ENCODE results near the gene LSM6.

Gene LSM6

DNA sequence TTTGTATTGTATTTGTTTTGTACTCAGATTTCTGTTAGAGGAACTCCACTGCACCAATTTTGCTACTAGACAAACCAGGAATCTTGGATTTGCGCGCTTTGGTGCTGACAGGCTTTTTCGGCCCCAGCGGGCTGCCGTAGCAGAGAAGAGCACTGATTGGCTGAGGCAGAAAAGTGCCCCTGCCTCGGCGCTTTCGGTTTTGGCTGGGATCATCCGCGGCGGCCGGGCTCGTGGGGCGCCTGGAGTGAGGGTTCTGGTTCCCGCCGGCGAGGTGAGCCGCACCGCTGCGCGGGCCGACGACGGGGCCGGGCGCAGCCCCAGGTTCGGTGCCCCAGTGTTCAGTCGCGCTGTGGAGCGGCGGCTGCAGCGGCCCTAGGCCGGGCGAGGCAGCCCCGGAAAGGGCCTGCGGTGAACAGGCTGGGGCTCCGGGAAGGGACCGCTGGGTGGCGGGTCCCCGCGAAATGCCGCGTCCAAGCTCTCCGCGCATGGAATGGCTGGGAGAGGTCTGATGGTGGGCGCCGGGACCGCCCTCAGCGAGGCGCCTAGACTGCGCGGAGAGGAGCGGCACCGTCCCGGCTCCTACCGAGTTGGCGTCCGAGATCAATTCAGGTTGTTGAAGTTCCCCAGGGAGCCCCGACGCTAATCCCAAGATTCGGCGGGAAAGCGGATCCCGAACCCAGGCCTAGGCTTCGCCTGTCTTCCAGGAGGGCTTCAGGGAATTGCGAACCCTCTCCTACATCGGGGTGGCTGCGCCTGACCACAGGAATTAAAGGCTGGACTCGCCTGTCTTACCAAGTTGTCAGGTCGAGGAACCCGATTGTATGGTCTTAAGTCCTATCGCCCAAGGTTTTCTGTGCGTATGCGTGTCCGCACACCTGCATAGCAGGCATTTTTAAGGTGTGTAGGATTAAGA, at the start of gene LSM6:
TSS of gene LSM6 (plus strand) at position 178 of the 913 bp plus-strand sequence. CDS start 7,204 bp downstream, outside the sequence.
- DNase-seq (ENCODE audit: low read depth, low spot score): peak; percentile 62

DNA sequence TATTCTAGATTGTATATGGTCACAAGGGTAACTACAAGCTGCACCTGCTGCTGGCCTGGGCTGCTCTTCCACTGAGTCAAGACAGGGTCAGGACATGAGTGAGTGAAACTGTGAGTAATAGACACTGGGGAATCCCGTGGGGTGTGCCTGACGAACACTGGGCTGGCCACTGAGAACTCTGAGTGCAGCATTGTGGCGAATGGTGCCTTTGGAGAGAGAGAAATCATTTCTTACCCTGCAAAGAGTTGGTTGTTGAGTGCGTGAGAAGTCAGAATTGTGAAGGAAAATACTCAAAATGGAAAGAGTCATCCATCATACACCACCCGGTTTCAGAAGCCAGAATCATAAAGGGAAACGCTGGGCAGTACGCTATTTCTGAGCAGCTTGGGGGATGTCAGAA, 43.1 kb upstream of the LSM6 start:
- DNase-seq (ENCODE audit: low read depth, low spot score): no peak

DNA sequence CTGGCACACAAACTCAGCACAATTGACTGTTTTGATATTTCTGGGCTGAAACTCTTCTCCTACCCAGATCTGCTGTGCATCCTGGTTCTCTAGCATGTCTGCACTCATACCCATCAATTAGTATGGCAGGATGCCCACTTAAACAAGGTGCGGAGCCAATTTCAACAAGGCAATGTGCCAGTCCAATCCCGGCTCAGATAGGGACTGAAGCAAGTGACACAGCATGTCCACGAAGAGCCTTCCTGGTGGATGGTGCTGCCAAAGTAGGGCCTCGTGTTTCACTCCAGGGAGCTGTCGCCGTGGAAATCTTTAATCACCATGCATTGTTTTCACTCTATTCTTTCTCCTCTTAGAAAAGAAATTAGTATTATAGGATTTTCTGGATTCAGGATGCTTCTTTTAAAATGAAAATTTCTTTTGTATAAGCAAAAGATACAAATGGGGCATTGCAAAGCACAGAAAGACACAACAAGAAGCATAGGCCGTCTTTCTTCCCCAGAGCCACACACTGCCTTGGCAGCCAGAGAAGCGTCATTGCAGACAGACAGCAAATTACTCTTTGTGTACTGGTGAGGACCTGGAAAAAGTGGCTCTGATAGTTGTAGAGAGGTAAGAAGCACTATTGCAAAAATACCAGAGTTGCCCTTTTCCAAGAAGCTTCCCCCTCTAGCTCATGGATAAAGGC, 40.6 kb upstream of the LSM6 start:
- DNase-seq (ENCODE audit: low read depth, low spot score): no peak

DNA sequence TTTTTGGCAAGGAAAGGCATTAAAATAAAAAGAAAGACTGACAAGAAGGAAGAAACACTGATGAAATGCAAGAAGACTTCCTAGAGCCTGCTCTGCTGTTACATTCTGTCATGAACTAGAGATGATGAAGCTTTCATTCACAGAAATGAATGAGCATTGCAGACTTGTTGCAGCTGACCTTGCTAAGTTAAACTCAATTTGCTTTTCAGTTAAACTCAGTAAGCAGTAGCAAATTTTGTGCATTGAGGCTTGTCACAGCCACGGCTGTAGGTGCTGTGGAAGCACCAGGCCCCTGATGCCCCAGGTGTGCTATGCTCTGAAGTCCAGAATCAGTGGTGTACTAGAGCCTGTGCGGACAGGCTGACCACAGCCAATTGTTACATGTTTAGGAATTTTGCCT, 39.6 kb upstream of the LSM6 start:
- no peak for DNase-seq (ENCODE audit: low read depth, low spot score)

DNA sequence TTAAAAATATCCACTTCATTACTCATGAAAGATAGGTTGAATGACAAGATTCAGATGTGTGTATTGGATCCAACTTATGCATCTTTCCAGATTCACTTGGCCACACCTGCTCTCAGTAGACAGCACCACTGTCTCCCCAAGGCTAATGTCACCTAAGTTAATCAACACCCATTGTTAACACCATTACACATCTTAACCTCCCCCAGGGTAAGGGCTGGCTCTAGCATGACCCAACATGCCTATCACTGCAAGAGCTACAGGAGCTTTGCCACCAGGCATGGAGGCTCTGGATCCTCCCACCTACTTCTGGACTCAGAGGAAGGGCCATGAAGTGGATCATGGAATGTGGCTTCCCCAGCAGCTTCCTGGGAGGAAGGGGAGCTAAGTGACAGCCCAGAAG, 32.8 kb upstream of the LSM6 start:
- DNase-seq (ENCODE audit: low read depth, low spot score): no peak

DNA sequence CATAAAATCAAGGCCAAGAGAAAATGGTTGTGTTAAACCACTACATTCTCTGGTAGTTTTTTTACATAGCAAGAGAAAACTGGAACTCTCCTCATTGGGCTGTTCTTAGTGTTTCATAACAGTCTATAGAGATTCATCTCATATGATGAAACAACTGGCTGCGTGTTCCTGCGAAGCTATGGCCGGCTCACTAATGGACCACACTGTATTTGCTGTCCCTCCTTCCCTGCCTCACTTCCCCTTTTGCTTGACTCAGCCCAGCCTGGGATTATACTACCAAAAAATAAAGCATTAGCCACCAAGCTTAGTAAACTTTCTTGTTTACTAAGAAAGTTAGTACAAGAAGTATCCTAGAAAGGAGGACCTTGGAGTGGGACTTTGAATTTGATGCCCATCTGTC, 31.6 kb upstream of the LSM6 start:
- DNase-seq (ENCODE audit: low read depth, low spot score): no peak

DNA sequence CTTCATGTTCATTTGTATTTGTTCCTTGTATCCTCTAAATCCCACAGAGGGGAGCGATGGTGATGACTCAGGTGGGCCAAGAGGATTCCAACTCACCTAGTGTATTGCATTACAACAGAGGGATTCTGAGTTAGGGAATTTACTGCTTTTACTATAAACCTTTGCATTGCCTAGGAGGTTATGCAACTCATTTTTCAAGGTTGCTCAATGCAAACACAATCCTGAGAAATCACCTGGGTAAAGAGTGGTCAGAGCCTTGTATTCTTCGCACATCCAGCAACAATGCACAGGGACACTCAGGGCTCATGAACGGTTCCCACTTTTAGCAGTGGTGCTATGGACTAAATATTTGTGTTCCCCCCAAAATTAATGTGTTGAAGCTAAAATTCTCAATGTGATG, 28.6 kb upstream of the LSM6 start:
- DNase-seq (ENCODE audit: low read depth, low spot score): no peak

DNA sequence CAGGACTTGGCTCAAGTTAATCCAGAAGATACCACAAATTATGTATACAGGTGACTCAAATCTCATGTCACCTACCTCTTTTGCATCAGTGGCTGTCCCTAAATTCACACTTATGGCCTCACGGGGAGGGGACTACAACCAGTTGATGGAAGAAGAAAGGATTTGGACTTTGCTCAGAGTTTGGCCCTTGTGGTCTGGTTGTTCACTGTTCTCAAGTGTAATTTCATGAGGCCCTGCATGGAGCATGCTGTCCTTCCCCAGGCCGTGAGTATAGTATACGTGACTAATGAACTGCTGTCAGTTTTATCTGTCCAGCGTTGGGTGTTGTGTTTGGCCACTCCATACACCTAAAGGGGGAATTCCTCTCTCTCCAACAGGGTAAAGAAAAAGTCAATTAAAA, 27.5 kb upstream of the LSM6 start:
- no peak for DNase-seq (ENCODE audit: low read depth, low spot score)

DNA sequence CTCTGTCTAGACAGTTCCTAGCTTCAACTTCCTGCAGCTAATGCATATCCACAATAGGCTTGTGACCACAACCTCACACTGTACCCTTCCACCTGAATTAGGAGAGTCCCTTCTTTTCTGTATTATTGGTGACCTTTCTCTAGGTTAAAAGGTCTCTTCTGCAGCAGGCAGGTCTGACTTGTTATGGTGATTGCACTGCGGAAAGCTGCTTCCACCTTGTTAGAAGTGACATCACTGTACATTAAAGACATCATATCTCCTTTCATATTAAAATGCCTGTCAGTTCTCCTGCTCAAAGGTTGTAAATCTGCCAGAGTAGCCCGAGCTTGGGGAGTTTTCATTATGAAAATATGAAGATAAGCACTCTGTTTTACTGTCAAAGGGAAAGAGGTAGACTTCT, 21.5 kb upstream of the LSM6 start:
- no peak for DNase-seq (ENCODE audit: low read depth, low spot score)

DNA sequence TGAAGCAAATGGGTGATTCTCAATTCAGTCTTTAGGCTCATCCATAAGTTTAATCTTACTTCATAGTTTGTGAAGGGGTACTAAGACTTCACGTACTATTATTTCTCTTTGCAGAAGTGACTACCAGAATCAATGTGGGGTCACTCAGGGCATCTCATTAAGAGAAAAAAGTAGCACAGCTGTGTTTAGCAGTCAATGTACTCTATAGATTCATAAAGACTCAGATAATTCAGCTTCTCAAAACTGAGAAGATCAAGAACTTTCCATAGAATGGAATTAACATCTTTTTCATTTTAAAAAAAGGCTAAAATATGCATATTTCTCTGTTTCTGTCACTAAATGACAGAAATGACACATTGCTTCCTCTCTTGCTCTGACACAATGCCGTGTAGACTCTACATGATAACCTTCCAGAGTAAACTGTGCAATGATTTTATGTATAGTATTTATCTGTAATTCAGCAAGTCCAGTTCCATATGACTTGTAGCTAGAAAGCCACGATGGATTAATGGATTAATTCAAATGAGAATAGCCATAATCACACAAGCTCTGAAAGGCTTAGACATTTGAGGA, 20.3 kb upstream of the LSM6 start:
- DNase-seq (ENCODE audit: low read depth, low spot score): no peak

DNA sequence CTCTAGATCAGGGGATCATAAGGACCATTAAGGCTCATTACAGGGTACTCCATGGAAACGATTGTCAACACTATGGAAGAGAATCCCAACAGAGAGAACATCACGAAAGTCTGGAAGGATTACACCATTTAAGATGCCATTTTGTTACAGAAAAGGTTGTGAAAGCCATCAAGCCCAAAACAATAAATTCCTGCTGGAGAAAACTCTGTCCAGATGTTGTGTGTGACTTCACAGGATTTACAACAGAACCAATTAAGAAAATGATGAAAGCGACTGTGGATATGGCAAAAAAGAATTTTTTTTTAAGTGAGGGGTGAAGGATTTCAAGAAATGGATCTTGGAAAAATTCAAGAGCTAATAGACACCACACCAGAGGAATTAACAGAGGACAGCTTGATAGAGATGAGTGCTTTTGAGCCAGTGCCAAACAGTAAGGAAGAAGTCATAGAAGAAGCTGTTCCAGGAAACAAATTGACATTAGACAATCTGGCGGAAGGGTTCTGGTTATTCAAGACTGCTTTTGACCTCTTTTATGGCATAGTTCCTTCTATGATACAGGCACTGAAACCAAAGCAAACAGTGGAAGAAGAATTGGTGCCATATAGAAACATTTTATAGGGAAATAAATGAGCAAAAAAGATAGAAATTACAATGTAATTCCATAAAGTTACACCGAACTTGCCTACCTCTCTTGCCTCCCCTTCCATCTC, 17.3 kb upstream of the LSM6 start:
- DNase-seq (ENCODE audit: low read depth, low spot score): no peak

DNA sequence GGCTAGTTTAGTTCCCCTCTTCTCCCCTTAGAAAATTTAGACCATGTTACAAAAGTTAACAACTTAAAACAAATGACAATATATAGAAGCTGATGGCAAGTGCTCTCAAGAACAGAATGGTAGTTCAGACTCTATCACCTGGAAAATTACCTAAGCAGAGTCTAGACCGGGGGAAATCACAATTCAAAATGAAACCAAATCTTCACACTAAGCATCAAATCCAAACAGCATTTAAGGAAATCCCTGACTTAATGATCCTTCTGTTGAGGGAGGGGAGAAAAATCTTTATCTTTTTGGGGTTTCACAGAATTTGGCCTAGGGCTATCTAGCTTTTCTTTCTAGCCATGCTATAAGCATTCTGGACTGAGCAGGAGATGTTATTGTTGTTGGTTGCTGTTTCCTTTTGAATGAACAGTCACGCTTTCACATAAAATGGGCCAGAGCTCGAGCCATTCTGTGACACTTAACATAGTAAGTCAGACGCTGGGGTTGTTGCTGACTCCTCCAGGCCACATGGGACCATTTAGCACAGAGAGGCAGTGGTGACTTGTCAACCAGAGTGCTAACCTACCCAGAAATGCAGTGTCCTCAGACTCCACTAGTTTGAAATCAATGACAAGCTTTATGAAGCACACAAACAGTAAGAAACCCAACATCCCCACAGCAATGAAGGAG, 16.0 kb upstream of the LSM6 start:
- no peak for DNase-seq (ENCODE audit: low read depth, low spot score)

DNA sequence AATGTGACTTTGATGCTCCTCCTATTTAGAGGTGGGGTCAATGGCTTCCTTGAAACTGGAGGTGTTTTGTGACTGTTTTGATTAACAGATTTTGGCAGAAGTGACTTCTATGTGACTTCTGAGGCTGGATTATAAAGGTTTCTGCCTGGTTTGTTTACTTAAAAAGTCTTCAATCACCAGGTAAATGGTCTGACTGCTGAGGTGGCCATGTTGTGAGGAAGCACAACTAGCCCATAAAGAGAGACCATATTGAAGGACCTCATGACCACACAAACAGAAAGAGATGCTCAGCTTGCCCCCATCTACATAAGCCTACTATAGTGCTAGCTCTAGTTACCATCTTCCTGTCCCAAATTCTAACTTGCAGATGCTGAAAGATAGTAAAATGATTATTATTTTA, 14.3 kb upstream of the LSM6 start:
- DNase-seq (ENCODE audit: low read depth, low spot score): no peak

DNA sequence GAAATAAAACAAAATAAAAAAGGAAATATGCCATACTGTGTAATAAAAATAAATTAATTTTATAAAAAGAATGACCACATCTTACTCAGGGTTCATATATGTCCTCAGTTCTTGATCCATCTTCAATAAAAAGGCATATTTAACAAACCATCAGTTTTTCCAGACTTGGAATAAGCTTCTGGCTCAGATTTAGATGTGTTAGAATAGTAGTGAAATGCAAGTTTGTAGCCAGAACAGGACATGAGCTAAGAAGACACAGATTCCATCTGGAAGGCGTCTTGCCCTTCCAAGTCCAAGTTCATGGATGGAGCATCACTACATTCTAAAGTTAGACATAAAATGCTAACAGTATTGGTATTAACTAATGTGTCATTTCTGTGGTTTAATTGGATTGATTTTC, 10.3 kb upstream of the LSM6 start:
- DNase-seq (ENCODE audit: low read depth, low spot score): no peak

DNA sequence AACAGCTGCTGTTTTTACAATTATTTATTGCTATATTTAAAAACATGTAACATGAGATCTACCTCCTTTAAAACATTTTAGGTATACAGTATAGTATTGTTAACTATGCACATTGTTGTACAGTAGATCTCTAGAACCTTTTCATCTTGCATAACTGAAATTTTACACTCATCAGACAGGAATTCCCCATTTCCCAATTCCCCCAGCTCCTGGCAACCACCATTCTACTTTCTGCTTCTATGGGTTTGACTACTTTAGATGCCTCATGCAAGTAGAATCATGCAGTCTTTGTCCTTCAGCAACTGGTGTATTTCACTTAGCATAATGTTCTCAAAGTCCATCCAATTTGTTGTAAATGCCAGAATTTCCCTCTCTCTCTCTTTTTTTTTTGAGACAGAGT, 9.7 kb upstream of the LSM6 start:
- no peak for DNase-seq (ENCODE audit: low read depth, low spot score)

DNA sequence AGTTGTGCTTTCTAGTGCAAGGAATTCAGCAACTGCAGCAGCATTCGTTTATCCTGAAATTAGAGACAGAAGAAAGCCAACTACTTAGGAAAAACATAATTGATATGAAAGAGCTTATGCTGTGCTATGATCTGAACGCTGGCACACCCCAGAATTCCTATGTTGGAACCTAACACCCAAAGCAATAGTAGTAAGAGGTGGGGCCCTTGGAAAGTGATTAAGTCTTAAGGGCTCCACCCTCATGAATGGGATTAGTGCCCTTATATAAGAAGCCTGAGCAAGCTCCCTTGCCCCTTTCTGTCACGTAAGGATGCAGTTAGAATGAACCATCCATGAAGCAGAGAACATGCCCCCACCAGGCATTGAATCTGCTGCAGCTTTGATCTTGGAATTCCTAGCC, 5.4 kb upstream of the LSM6 start:
- DNase-seq (ENCODE audit: low read depth, low spot score): no peak

DNA sequence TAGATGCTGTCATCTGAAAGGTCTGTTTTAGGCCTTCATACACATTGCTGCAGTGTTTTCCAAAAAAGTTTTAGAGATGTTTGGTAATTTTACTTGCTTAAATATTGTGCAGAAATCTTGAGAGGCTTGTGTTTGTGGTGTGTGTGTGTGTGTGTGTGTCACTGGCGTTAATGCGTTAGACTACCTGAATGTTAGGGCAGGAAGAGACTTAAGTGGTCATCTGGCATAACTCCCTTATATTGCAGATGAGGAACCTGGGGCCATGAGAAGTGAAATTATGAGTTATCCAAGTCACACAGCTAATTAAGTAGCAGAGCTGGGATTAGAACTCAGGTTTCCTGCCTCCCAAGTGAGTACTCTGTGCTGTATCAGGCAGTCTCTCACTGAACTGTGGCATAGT, 1.4 kb downstream of the LSM6 start:
- no peak for DNase-seq (ENCODE audit: low read depth, low spot score)

DNA sequence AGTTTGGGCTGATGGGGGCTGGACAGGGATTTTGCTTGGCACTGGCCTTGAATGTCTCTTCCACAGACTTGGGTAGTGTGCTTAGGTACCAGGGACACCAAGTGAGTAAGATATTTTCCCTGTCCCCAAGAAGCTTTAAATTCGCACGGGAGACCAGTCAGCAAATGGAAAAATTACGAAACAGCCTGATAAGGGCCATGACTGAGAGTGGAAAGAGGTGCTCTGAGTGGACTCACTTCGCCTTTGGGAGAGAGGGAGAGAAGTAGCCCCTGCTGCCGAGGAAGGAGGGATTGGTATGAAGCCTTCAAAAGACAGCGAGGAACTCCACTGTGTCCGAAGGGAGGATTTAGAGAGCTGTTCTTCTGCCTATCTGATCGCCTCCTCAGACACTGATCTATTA, 2.6 kb downstream of the LSM6 start:
- no peak for DNase-seq (ENCODE audit: low read depth, low spot score)

DNA sequence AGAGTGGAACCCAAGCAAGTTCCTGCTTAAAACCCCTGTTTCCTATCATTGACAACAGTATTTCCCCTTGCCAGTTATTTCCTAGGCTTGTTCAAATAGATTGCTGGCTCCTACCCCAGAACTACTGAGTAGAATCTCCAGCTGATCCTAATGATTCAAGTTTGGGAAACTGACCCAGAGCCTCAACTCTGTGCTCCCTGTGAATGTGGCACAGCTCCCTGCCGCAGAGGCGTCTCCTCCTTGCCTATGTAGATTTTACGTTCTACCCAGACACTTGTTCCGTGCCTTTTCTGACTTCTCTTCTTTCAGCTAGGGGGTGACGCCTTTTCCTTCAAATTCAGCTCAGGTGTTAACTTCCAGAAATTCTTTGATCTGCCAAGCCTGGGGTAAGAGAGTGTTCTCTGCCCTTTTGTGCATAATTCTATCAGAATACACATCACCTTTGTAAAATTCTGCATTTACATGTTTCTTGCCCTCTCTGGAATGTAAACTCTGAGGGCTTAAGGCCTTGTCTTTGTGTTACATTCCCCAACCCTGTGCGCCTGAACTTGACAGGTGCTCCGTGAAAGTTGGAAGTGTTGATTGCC, 4.4 kb downstream of the LSM6 start:
- no peak for DNase-seq (ENCODE audit: low read depth, low spot score)

DNA sequence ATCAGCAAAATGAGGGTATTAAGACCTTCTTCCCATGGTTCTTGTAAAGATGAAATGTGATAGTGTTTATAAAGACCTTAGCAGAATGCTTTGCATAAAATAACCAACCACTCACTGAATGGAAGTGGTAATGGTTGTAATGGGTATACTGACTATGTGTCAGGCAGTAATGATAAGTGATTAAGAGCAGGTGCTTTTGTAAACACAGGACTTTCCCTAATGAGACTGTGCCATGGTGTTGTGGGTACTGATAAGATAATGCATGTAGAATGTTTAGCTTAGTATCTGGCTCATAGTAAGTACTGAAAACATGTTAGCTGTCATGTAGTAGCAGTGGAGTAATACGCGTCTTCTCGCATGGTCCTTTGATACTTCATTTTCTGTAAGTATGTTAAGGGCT, 6.9 kb downstream of the LSM6 start:
- no peak for DNase-seq (ENCODE audit: low read depth, low spot score)

DNA sequence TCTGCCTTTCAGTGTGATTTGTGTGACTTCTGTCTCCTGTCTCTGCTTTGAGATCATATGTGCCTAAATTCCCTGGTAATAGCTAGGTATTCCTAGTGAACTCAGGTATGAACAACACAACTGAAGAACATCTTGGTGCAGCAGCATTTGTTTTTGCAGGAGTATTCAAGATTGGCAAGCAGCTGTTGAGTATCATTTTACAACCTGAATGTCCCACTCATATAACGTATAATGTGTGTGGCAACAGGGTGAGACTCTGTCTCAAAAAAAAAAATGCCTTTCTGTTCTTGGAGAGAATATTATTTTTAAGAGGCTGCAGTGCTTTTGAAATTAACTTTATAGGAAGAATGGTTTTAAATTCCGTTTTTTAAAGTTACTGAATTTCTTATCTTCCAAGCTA, 7.7 kb downstream of the LSM6 start:
- no peak for DNase-seq (ENCODE audit: low read depth, low spot score)
